Activated CD4-positive, alpha-beta memory T cell treated with anti-CD3 and anti-CD28 coated beads for 36 hours (primary cell): ENCODE data around the gene ANAPC7. TPM values are rescaled to one million over a fixed set of nuclear protein-coding genes. Genes with fewer than 3 reads are reported as not detected.
"Not testable (repeated sequence)": the region's sequence is repeated elsewhere in the genome, so short reads cannot be mapped to it uniquely, and the experiment has no call there.

ENCODE experiments used
- CTCF ChIA-PET: fragments of 350-600 bp; sonication (Branson Sonifier 250); formaldehyde crosslinking; loops from one replicate; lab custom pipeline; 2021; ENCODE audit warnings: antibody characterized with exemption, inconsistent platforms; lab: Charles Lee
- POLR2A ChIA-PET: fragments of 350-600 bp; sonication (Branson Sonifier 250); formaldehyde crosslinking; loops from one replicate; lab custom pipeline; 2021; ENCODE audit warnings: antibody characterized with exemption; lab: Charles Lee
- DNase-seq: peaks from one replicate; pipeline ENCODE4 v3.0.0-alpha.2; 2020
- H3K27ac Mint-ChIP-seq: one replicate; pipeline ENCODE4 v1.8.0; 2021; ENCODE audit warnings: mixed read lengths
- H3K27me3 Mint-ChIP-seq: one replicate; pipeline ENCODE4 v1.8.0; 2021; ENCODE audit warnings: mixed read lengths
- H3K36me3 Mint-ChIP-seq: one replicate; pipeline ENCODE4 v1.8.0; 2021; ENCODE audit warnings: mixed read lengths
- H3K4me1 Mint-ChIP-seq: one replicate; pipeline ENCODE4 v1.8.0; 2021; ENCODE audit warnings: low read depth, mixed read lengths
- H3K4me3 Mint-ChIP-seq: one replicate; pipeline ENCODE4 v1.8.0; 2021; ENCODE audit warnings: mild to moderate bottlenecking, mixed read lengths
- H3K9me3 Mint-ChIP-seq: one replicate; pipeline ENCODE4 v1.8.0; 2021; ENCODE audit warnings: mixed read lengths
- intact Hi-C: fragments of 100-400 bp; cut with micrococcal nuclease; formaldehyde crosslinking; loops from one replicate; pipeline ENCODE4 v1.15.1; 2023
- total RNA-seq, 2 experiments: library from RNA; stranded (reverse); gene quantifications; one replicate each; pipeline ENCODE4 v1.2.3, GENCODE V29; 2021

Gene ANAPC7
- total RNA-seq, 2 experiments from 2014 or later = 47.3 to 52.9 TPM

DNA sequence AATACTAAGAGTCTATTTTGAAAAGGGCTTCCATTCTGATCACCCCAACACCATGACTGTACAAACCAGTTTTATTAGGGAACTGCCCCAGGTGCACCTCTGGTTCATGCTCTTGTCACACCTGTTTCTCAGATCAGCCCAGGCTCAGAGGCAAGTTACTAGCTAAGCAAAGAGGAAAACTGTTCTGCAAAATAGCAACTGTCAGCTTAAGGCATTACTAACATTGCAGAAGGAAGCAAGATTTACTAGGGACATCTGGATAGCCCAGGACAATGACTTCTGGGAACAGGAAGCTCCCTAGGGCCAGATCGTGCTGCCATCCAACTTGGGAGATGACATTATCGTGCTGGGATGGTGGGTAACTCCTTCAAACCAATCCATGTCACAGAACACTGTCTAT lies 30.1 kb downstream of the ANAPC7 start:
- Mint-ChIP-seq H3K27me3 (no peaks in the 10 kb centered on the region), H3K9me3 (no peaks in the 10 kb centered on the region), H3K36me3 (peaks cover 37% of the 10 kb centered on the region), H3K4me3 (no peak overlapping the region), H3K27ac (no peak overlapping the region), H3K4me1 (no peaks in the 10 kb centered on the region)
- no peak for DNase-seq
- ChIA-PET CTCF (interaction anchor here (1.4 kb wide), 1 partner anchor 58 kb away, joined by 10 read pairs; no protein-coding TSS in a partner anchor), POLR2A (no interaction called here)
- intact Hi-C loops = no loop called here

GRCh38 chr12:110373025-110373424 lies 30.5 kb downstream of the ANAPC7 start:
- intact Hi-C loops = no loop called here
- Mint-ChIP-seq H3K4me3 (no peak overlapping the region), H3K4me1 (no peaks in the 10 kb centered on the region), H3K27ac (no peak overlapping the region), H3K9me3 (no peaks in the 10 kb centered on the region), H3K27me3 (no peaks in the 10 kb centered on the region), H3K36me3 (peaks cover 33% of the 10 kb centered on the region)
- DNase-seq = no peak
- ChIA-PET CTCF (interaction anchor here (1.4 kb wide), 1 partner anchor 58 kb away, joined by 10 read pairs; no protein-coding TSS in a partner anchor), POLR2A (no interaction called here)

- ChIA-PET CTCF (no interaction called here), POLR2A (interaction anchor here (1.0 kb wide), 1 partner anchor 60 kb away, joined by 5 read pairs; no protein-coding TSS in a partner anchor)
- no peak overlapping the region for H3K4me3 Mint-ChIP-seq
- H3K27ac Mint-ChIP-seq = no peak overlapping the region
- intact Hi-C loops = no loop called here
- H3K9me3 Mint-ChIP-seq = no peaks in the 10 kb centered on the region
- H3K4me1 Mint-ChIP-seq = no peaks in the 10 kb centered on the region
- no peak for DNase-seq
- peaks cover 25% of the 10 kb centered on the region for H3K36me3 Mint-ChIP-seq
- H3K27me3 Mint-ChIP-seq = no peaks in the 10 kb centered on the region
These were observed 31.5 kb downstream of the ANAPC7 start for GRCh38 chr12:110372056-110372425.

GRCh38 chr12:110371408-110372055 lies 32.0 kb downstream of the ANAPC7 start:
- intact Hi-C loops = no loop called here
- Mint-ChIP-seq H3K4me3 (no peak overlapping the region), H3K27me3 (no peaks in the 10 kb centered on the region), H3K27ac (no peak overlapping the region), H3K36me3 (peaks cover 25% of the 10 kb centered on the region), H3K4me1 (no peaks in the 10 kb centered on the region), H3K9me3 (no peaks in the 10 kb centered on the region)
- no peak for DNase-seq
- POLR2A ChIA-PET = interaction anchor here (0.6 to 1.0 kb wide), 2 partner anchors 9 to 60 kb away, joined by 3 to 5 read pairs; no protein-coding TSS in a partner anchor
- CTCF ChIA-PET = no interaction called here

DNA sequence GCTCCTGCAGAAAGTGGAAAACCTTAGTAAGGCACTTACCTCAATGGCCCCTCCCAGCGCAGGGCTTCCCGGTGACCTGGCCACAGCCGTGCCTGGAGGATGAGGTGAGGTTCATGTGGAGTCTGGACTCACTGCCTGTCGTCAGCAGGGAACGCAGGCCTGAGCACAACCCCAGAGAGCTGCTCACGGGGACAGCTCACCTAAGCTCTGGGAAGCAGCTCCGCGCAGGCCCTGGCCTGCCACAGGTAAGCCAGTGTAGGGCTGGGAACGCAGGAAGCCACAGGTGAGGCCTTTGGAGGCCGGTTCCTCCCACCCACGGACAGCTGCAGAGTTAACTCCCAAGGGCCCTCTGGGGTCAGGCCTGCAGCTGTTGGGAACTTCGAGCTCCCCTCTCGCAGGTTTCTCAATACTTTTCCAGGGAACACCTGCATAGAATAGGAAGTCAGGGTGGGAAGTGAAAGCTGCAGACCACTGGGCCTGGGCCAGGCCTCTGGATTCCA lies 32.7 kb downstream of the ANAPC7 start:
- POLR2A ChIA-PET = interaction anchor here (0.6 kb wide), 1 partner anchor 9 kb away, joined by 3 read pairs; no protein-coding TSS in a partner anchor
- no peak for DNase-seq
- Mint-ChIP-seq H3K27me3 (no peaks in the 10 kb centered on the region), H3K4me1 (no peaks in the 10 kb centered on the region), H3K9me3 (no peaks in the 10 kb centered on the region), H3K4me3 (no peak overlapping the region), H3K27ac (no peak overlapping the region), H3K36me3 (peaks cover 21% of the 10 kb centered on the region)
- intact Hi-C loops = no loop called here
- CTCF ChIA-PET = no interaction called here

- intact Hi-C loops = no loop called here
- H3K27me3 Mint-ChIP-seq = no peaks in the 10 kb centered on the region
- H3K4me1 Mint-ChIP-seq = no peaks in the 10 kb centered on the region
- POLR2A ChIA-PET = no interaction called here
- peaks cover 16% of the 10 kb centered on the region for H3K36me3 Mint-ChIP-seq
- no peak for DNase-seq
- H3K9me3 Mint-ChIP-seq = no peaks in the 10 kb centered on the region
- CTCF ChIA-PET = interaction anchor here (1.0 kb wide), 1 partner anchor 61 kb away, joined by 4 read pairs; no protein-coding TSS in a partner anchor
- H3K27ac Mint-ChIP-seq = no peak overlapping the region
- no peak overlapping the region for H3K4me3 Mint-ChIP-seq
These were observed 33.5 kb downstream of the ANAPC7 start for GRCh38 chr12:110369992-110370391.

DNA sequence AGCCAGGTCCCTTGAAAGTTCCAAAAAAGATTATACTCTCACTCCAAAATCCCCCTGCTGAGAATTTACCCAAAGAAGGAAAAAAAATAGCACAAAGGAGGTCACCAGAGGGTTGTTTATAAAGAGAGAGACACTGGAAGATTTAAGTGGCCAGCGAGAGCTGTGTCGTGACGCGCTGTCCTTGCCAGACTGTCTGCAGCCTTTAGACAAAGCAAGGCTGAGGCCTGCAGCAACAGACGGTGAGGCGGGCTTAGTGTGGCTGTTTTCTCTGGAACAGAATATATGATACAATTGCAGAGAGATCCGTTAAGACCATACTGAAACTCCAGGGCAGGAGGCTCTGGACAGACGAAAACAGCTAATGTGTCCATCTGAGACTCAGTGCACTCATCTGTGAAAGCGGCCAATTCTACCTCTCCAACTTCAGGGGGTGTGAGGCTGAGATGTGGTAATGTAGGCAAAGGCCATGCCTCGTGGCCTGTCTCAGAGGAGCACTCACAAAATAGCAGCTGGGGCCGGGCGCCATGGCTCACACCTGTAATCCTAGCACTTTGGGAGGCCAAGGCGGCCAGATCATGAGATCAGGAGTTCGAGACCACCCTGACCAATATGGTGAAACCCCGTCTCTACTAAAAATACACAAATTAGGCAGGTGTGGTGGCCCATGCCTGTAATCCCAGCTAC lies 36.2 kb downstream of the ANAPC7 start:
- CTCF ChIA-PET = no interaction called here
- DNase-seq = no peak
- Mint-ChIP-seq H3K9me3 (no peaks in the 10 kb centered on the region), H3K36me3 (peaks cover 1% of the 10 kb centered on the region), H3K27me3 (no peaks in the 10 kb centered on the region), H3K4me1 (no peaks in the 10 kb centered on the region), H3K4me3 (no peak overlapping the region), H3K27ac (no peak overlapping the region)
- POLR2A ChIA-PET = no interaction called here
- intact Hi-C loops = no loop called here

GRCh38 chr12:110366321-110367142 lies 37.0 kb downstream of the ANAPC7 start:
- Mint-ChIP-seq H3K27me3 (no peaks in the 10 kb centered on the region), H3K4me3 (no peak overlapping the region), H3K9me3 (no peaks in the 10 kb centered on the region), H3K4me1 (no peaks in the 10 kb centered on the region), H3K36me3 (no peaks in the 10 kb centered on the region), H3K27ac (no peak overlapping the region)
- ChIA-PET CTCF (interaction anchor here (1.5 kb wide), 1 partner anchor 65 kb away, joined by 5 read pairs; no protein-coding TSS in a partner anchor), POLR2A (no interaction called here)
- DNase-seq = no peak
- intact Hi-C loops = no loop called here

GRCh38 chr12:110365489-110366320 lies 37.8 kb downstream of the ANAPC7 start:
- no peak for DNase-seq
- ChIA-PET CTCF (interaction anchor here (0.5 to 1.5 kb wide), 2 partner anchors 66 to 211 kb away, joined by 3 to 5 read pairs; no protein-coding TSS in a partner anchor), POLR2A (no interaction called here)
- no peak overlapping the region for H3K4me3 Mint-ChIP-seq
- no peaks in the 10 kb centered on the region for H3K9me3 Mint-ChIP-seq
- H3K27me3 Mint-ChIP-seq = no peaks in the 10 kb centered on the region
- intact Hi-C loops = no loop called here
- H3K27ac Mint-ChIP-seq = no peak overlapping the region
- H3K4me1 Mint-ChIP-seq = no peaks in the 10 kb centered on the region
- H3K36me3 Mint-ChIP-seq = no peaks in the 10 kb centered on the region

DNA sequence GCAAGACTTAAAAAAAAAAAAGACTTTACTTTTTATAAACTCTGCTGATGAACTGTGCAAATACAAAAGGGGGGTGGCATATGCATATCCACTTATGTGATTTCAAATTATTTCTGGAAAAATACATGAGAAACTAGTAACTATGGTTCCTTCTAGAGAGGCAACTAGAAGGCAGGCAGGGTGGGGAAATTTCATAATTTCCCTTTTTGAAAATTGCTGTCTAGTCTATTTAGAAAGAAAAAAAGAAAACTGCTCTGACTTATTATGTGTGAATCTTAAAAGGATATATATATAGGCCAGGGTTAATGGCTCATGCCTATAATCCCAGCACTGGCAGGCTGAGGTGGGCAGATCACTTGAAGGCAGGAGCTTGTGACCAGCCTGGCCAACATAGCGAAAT lies 42.3 kb downstream of the ANAPC7 start:
- no peaks in the 10 kb centered on the region for H3K9me3 Mint-ChIP-seq

DNA sequence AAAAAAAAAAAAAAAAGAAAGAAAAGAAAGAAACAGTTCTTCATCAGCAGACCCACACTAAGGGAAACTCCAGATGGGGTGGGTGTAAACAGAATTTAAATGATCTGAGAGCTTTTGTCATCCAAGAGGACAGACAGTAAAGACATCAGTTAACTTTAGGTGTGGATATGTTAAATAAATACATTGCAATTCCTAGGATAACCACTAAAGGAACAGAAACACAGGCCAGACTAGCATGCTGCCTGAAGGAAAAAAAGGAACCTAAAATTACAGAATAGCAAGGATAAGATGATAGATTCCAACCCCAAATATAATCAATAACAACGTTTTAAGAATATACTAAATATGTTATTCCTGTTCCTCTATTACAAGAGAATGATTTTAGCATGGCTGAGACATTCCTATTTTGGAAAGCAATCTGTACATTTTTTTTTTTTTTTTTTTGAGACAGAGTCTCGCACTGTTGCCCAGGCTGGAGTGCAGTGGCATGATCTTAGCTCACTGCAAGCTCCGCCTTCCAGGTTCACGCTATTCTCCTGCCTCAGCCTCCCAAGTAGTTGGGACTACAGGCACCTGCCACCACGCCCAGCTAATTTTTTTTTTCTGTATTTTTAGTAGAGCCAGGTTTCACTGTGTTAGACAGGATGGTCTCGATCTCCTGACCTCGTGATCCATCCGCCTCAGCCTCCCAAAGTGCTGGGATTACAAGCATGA lies 45.0 kb downstream of the ANAPC7 start:
- H3K36me3 Mint-ChIP-seq, H3K4me3 Mint-ChIP-seq, H3K27ac Mint-ChIP-seq, DNase-seq, intact Hi-C loops, H3K9me3 Mint-ChIP-seq, POLR2A ChIA-PET, H3K27me3 Mint-ChIP-seq: not testable (repeated sequence)
- CTCF ChIA-PET = interaction anchor here (1.2 to 1.5 kb wide), 3 partner anchors 10 to 73 kb away, joined by 3 to 7 read pairs (median 4); no protein-coding TSS in a partner anchor
- peaks cover 12% of the 10 kb centered on the region for H3K4me1 Mint-ChIP-seq

More for the DNA sequence above, 42.3 kb downstream of the ANAPC7 start:
- Mint-ChIP-seq H3K4me3 (no peak overlapping the region), H3K4me1 (no peaks in the 10 kb centered on the region), H3K27me3 (no peaks in the 10 kb centered on the region), H3K27ac (no peak overlapping the region), H3K36me3 (no peaks in the 10 kb centered on the region)
- DNase-seq = no peak
- ChIA-PET CTCF (no interaction called here), POLR2A (no interaction called here)
- intact Hi-C loops = no loop called here
